Loucy (cell line): ENCODE results near the gene TMEM132D.

ENCODE experiments used
- H2AFZ ChIP-seq: fragments of 200-600 bp; sonication (generic); 2 replicates; pipeline ENCODE4 v1.6.0; 2016; ENCODE audit warnings: antibody characterized with exemption, mild to moderate bottlenecking, low read length, moderate library complexity
- H3F3A ChIP-seq: fragments of 200-600 bp; 2 replicates; pipeline ENCODE4 v1.6.0; 2016; ENCODE audit warnings: antibody characterized with exemption, low read depth, mild to moderate bottlenecking
- H3K27me3 ChIP-seq: fragments of 200-600 bp; sonication (generic); 2 replicates; pipeline ENCODE4 v1.6.1; 2014; ENCODE audit warnings: low read length, mild to moderate bottlenecking; ENCODE audit not compliant: insufficient read depth, poor library complexity, severe bottlenecking
- H3K36me3 ChIP-seq: fragments of 200-600 bp; sonication (generic); 2 replicates; pipeline ENCODE4 v1.6.1; 2016; ENCODE audit warnings: low read length; ENCODE audit not compliant: insufficient read depth
- H3K4me1 ChIP-seq: fragments of 200-600 bp; sonication (generic); 2 replicates; pipeline ENCODE4 v1.5.1; 2014; ENCODE audit warnings: low read length, mild to moderate bottlenecking; ENCODE audit not compliant: insufficient read depth, poor library complexity, severe bottlenecking
- H3K4me2 ChIP-seq: fragments of 200-600 bp; sonication (generic); 2 replicates; pipeline ENCODE4 v1.6.0; 2014; ENCODE audit warnings: antibody characterized with exemption, low read length, low read depth, mild to moderate bottlenecking; ENCODE audit not compliant: poor library complexity, severe bottlenecking
- H3K4me3 ChIP-seq: fragments of 200-600 bp; sonication (generic); 2 replicates; pipeline ENCODE4 v1.5.1; 2014; ENCODE audit warnings: low read length, mild to moderate bottlenecking, mixed read lengths; ENCODE audit not compliant: poor library complexity, severe bottlenecking
- H3K79me2 ChIP-seq: fragments of 200-600 bp; sonication (generic); 2 replicates; pipeline ENCODE4 v1.6.1; 2014; ENCODE audit warnings: low read length; ENCODE audit not compliant: insufficient read depth
- H3K9ac ChIP-seq: fragments of 200-600 bp; sonication (generic); 2 replicates; pipeline ENCODE4 v1.6.0; 2014; ENCODE audit warnings: mild to moderate bottlenecking, low read depth, low read length, moderate library complexity; ENCODE audit not compliant: poor library complexity, severe bottlenecking
- H3K9me2 ChIP-seq: fragments of 200-600 bp; sonication (generic); replicated peaks from 2 replicates; pipeline ENCODE4 v1.6.1; 2016; ENCODE audit warnings: low read depth, low read length, mixed read lengths
- H3K9me3 ChIP-seq: fragments of 200-600 bp; sonication (generic); 2 replicates; pipeline ENCODE4 v1.6.1; 2014; ENCODE audit warnings: mild to moderate bottlenecking, antibody characterized with exemption, low read length, low read depth; ENCODE audit not compliant: insufficient read depth
- H4K20me1 ChIP-seq: fragments of 200-600 bp; sonication (generic); 2 replicates; pipeline ENCODE4 v1.6.0; 2014; ENCODE audit warnings: antibody characterized with exemption, low read length, mild to moderate bottlenecking; ENCODE audit not compliant: insufficient read depth, poor library complexity, severe bottlenecking
- CTCF ChIP-seq: fragments of 200-600 bp; sonication (generic); conservative IDR thresholded peaks from 2 replicates; pipeline ENCODE4 v1.5.1; 2014; ENCODE audit warnings: mild to moderate bottlenecking, antibody characterized with exemption, low read length
- EZH2phosphoT487 ChIP-seq: fragments of 200-600 bp; IDR thresholded peaks from 2 replicates; pipeline ENCODE4 v1.6.1; 2018; ENCODE audit warnings: antibody characterized with exemption, mild to moderate bottlenecking, moderate library complexity, borderline replicate concordance

Gene TMEM132D

GRCh38 chr12:129530984-129531383, 372.8 kb downstream of the TMEM132D start:
- H2AFZ ChIP-seq: no peak overlapping the region
- no peaks in the 10 kb centered on the region for H3K27me3 ChIP-seq
- no peaks in the 10 kb centered on the region for H4K20me1 ChIP-seq
- no peaks in the 10 kb centered on the region for H3F3A ChIP-seq
- no peak overlapping the region for H3K4me2 ChIP-seq
- no peak overlapping the region for H3K4me3 ChIP-seq
- H3K36me3 ChIP-seq: no peaks in the 10 kb centered on the region
- H3K79me2 ChIP-seq: no peaks in the 10 kb centered on the region
- H3K9me2 ChIP-seq: 0 out of 2 replicates have a peak, but pooled peaks cover 4% of the 10 kb centered on the region
- H3K9ac ChIP-seq: no peak overlapping the region
- no peaks in the 10 kb centered on the region; the same call in 1 of the 2 replicates for H3K9me3 ChIP-seq
- TF ChIP-seq CTCF (no peak), EZH2phosphoT487 (no peak)
- H3K4me1 ChIP-seq: no peaks in the 10 kb centered on the region

GRCh38 chr12:129530517-129530916, 373.3 kb downstream of the TMEM132D start:
- Histone ChIP-seq H3K4me3 (no peak overlapping the region), H3K36me3 (no peaks in the 10 kb centered on the region), H3K79me2 (no peaks in the 10 kb centered on the region), H2AFZ (no peak overlapping the region), H3K9me3 (no peaks in the 10 kb centered on the region; the same call in 1 of the 2 replicates), H3K4me2 (no peak overlapping the region), H3K9me2 (0 out of 2 replicates have a peak, but pooled peaks cover 4% of the 10 kb centered on the region), H3K9ac (no peak overlapping the region), H3F3A (no peaks in the 10 kb centered on the region), H4K20me1 (no peaks in the 10 kb centered on the region), H3K27me3 (no peaks in the 10 kb centered on the region), H3K4me1 (no peaks in the 10 kb centered on the region)
- TF ChIP-seq EZH2phosphoT487: no peak
- TF ChIP-seq CTCF: no peak

DNA sequence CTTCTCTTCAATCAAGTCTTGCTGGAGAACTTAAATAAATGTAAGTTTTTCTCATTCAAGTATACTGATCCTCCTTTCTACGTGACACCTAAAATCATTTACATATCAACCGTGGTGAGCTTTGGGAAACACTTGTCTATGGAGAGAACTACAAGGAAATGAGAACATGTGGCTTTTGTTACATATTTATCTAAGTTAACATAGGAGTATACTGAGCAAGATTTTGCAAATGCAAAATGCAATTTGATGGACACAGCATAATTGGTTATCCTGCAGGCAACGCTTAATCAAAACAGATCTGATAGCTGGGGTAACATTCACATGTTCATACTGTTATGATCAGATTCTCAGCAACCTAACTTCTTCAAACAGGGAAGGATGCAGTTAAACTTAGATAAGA, 376.3 kb downstream of the TMEM132D start:
- Histone ChIP-seq H3F3A (no peaks in the 10 kb centered on the region), H3K36me3 (no peaks in the 10 kb centered on the region), H3K9me3 (no peaks in the 10 kb centered on the region; the same call in 1 of the 2 replicates), H4K20me1 (no peaks in the 10 kb centered on the region), H3K4me2 (no peak overlapping the region), H3K27me3 (no peaks in the 10 kb centered on the region), H3K4me3 (no peak overlapping the region), H3K79me2 (no peaks in the 10 kb centered on the region), H2AFZ (no peak overlapping the region), H3K4me1 (no peaks in the 10 kb centered on the region), H3K9me2 (0 out of 2 replicates have a peak, but pooled peaks cover 4% of the 10 kb centered on the region), H3K9ac (no peak overlapping the region)
- TF ChIP-seq EZH2phosphoT487 (no peak), CTCF (no peak)
